ENCODE measurements around the gene FCRLB. TPM values are rescaled to one million over a fixed set of nuclear protein-coding genes. Genes with fewer than 3 reads are reported as not detected.
"Not testable (repeated sequence)": the region's sequence is repeated elsewhere in the genome, so short reads cannot be mapped to it uniquely, and the experiment has no call there.

FCRLB gene
- total and polyA plus RNA-seq, 12 donors: 0.42 to 3.4 (median 1.0) TPM; not detected in 1

DNA sequence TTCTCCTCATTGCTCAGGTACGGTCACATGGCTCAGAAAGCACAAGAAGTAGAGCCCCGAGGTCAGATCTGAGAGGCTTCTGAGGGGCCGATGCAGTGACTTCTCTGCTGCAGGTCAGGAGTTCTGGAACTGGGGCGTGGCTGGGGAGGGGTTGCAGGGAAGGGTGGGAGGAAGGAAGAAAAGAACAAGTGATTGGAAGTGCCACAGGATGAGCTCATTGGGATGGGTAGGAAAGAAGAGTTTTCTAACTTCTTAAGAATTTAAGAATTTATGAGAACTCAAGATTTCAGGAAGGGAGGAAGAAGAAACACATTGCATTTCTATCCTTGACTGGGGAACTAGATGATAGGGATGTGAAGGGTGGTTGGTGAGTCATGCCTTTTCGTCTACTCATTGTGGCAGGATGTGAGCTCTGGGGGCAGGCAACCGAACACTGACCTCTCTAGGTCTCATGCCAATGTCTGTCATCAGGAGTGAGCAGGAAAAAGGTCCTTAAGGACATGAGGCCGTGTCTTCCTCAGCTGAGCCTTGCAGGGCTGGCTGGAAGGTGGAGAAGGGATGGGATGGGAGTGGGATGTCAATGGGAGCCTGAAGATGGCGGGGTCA is 497 bp downstream of the FCRLB start:
- 53 to 61% (median 56%) methylated on average over 8 of the region's 8 CpGs for WGBS, 4 donors
- intact Hi-C loops (cut with DNase I): no loop called here
- Histone ChIP-seq H3K4me1 (replicated peaks in 1 of 2) (peaks cover 0 to 10% of the 10 kb centered on the region in 2 donors), H3K27me3 (peaks cover 14% of the 10 kb centered on the region), H3K27ac (no peak overlapping the region), H3K36me3 (replicated peaks in 1 of 2) (no peaks in the 10 kb centered on the region), H3K9me3 (replicated peaks in 1 of 3) (no peaks in the 10 kb centered on the region), H3K4me3 (no peak overlapping the region)
- DNase-seq: peak in 1 of 7 donors; percentile 23
- TF ChIP-seq, protein P1, sequence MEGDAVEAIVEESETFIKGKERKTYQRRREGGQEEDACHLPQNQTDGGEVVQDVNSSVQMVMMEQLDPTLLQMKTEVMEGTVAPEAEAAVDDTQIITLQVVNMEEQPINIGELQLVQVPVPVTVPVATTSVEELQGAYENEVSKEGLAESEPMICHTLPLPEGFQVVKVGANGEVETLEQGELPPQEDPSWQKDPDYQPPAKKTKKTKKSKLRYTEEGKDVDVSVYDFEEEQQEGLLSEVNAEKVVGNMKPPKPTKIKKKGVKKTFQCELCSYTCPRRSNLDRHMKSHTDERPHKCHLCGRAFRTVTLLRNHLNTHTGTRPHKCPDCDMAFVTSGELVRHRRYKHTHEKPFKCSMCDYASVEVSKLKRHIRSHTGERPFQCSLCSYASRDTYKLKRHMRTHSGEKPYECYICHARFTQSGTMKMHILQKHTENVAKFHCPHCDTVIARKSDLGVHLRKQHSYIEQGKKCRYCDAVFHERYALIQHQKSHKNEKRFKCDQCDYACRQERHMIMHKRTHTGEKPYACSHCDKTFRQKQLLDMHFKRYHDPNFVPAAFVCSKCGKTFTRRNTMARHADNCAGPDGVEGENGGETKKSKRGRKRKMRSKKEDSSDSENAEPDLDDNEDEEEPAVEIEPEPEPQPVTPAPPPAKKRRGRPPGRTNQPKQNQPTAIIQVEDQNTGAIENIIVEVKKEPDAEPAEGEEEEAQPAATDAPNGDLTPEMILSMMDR (IDR thresholded peaks at IDR 0.05): no peak
- TF ChIP-seq POLR2A (IDR thresholded peaks at IDR 0.05): no peak

DNA sequence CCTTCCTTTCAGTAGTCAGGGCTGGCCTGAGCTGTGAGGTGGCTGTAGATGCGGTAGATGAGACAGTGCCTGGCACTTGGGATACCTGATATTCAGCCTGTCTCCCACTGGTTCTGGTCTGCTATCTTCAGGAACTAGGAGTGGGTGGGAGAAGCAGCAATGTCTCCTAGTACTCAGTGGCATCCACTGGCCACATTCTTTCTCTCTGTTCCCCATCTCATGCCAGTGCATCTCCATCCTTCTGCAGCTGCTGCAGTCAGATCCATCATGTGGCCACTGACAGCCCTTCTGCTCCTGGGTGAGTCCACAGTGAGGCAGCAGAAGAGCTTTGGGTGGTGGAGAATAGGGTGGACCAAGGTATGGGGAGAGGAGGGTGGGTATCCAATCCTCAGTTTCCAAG is 1.1 kb downstream of the FCRLB start:
- intact Hi-C loops (cut with DNase I): no loop called here
- Histone ChIP-seq H3K27me3 (peaks cover 14% of the 10 kb centered on the region), H3K4me3 (no peak overlapping the region), H3K27ac (no peak overlapping the region), H3K36me3 (replicated peaks in 1 of 2) (no peaks in the 10 kb centered on the region), H3K9me3 (replicated peaks in 1 of 3) (no peaks in the 10 kb centered on the region), H3K4me1 (replicated peaks in 1 of 2) (peaks cover 0 to 10% of the 10 kb centered on the region in 2 donors)
- WGBS, 4 donors: 82 to 100% (median 95%) methylated on average over 1 of the region's 1 CpG
- DNase-seq: no peak
- TF ChIP-seq POLR2A (IDR thresholded peaks at IDR 0.05): no peak
- TF ChIP-seq, protein P1 (IDR thresholded peaks at IDR 0.05): no peak

DNA sequence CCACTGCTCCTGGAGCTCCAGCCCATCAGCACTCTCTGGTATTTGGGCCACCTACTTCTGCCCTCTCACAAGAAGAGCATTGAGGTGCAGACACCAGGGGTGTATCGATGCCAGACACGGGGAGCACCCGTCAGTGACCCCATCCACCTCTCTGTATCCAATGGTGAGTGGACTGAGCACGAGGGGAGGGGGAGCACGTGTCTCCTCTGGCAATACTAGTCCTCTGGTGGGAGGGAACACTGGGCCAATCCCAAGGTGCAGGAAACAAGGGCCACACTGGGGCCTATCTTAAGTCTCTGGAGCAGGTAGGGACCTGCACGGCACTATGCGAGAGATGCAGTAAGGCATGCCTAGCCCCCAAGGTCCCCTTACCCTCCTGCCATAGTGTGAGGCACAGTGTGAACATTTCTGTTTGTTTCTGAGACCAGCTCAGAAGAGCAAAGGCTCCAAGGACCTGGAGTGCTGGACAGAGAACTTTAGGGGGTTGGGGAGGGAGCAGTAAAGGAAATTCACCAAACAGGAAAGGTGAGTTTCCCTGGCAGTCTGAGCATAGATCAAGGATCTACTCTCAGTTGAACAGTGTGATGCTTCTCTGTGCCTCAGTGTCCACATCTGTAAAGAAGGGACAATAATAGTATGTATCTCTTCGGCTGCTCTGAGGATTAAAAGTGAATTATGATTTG is 2.3 kb downstream of the FCRLB start:
- peaks cover 0 to 10% of the 10 kb centered on the region in 2 donors for H3K4me1 ChIP-seq (replicated peaks in 1 of 2)
- no peak overlapping the region for H3K27ac ChIP-seq
- TF ChIP-seq POLR2A (IDR thresholded peaks at IDR 0.05): no peak
- TF ChIP-seq, protein P1 (IDR thresholded peaks at IDR 0.05): no peak
- no peak overlapping the region for H3K4me3 ChIP-seq
- intact Hi-C loops (cut with DNase I): no loop called here
- no peaks in the 10 kb centered on the region for H3K36me3 ChIP-seq (replicated peaks in 1 of 2)
- no peaks in the 10 kb centered on the region for H3K9me3 ChIP-seq (replicated peaks in 1 of 3)
- H3K27me3 ChIP-seq: peaks cover 14% of the 10 kb centered on the region
- DNase-seq: no peak
- 77 to 82% (median 79%) methylated on average over 6 to 8 of the region's 8 CpGs for WGBS, 4 donors

DNA sequence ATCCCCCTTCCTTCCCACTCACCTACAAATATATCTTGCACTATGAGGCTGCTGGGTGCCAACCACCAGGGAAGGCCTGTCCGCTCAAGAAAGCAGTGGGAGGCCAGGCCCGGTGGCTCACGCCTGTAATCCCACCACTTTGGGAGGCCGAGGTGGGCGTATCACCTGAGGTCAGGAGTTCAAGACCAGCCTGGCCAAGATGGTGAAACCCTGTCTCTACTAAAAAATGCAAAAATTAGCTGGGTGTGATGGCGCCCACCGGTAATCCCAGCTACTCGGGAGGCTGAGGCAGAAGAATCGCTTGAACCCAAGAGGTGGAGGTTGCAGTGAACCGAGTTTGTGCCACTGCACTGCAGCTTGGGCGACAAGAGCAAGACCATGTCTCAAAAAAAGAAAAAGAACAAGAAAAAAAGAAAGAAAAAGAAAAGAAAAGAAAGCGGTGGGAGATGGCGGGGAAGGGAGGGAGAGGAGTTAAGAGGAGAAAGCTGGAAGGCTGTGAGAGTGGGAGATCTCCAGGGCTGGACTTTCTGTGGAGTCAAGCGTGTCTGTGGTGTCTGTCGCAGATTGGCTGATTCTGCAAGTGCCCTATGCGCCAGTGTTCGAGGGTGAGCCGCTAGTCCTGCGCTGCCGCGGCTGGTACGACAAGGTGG is 4.0 kb downstream of the FCRLB start:
- Histone ChIP-seq H3K4me3 (peak overlapping the region in 1 of 4 donors; percentile 67), H3K27ac (peak overlapping the region in 2 of 5 donors; percentile 81 to 88), H3K27me3 (peaks cover 14% of the 10 kb centered on the region)
- intact Hi-C loops (cut with DNase I); DNase-seq; H3K9me3 ChIP-seq (replicated peaks in 1 of 3); H3K36me3 ChIP-seq (replicated peaks in 1 of 2); H3K4me1 ChIP-seq (replicated peaks in 1 of 2): not testable (repeated sequence)
- WGBS, 4 donors: 41 to 46% (median 44%) methylated on average over 16 to 22 of the region's 22 CpGs

Measured in adrenal gland (tissue), 12 donors.